Hematopoietic multipotent progenitor cell treated with erythropoietin and hydrocortisone succinate and interleukin-3 and kit ligand, for 17 days (in vitro differentiated cells): Measurements from ENCODE around the gene ARHGAP29.

ENCODE experiments used
- DNase-seq: peaks from one replicate; pipeline ENCODE4 v3.0.0-alpha.2; 2015; ENCODE audit warnings: low spot score

ARHGAP29 gene

DNA sequence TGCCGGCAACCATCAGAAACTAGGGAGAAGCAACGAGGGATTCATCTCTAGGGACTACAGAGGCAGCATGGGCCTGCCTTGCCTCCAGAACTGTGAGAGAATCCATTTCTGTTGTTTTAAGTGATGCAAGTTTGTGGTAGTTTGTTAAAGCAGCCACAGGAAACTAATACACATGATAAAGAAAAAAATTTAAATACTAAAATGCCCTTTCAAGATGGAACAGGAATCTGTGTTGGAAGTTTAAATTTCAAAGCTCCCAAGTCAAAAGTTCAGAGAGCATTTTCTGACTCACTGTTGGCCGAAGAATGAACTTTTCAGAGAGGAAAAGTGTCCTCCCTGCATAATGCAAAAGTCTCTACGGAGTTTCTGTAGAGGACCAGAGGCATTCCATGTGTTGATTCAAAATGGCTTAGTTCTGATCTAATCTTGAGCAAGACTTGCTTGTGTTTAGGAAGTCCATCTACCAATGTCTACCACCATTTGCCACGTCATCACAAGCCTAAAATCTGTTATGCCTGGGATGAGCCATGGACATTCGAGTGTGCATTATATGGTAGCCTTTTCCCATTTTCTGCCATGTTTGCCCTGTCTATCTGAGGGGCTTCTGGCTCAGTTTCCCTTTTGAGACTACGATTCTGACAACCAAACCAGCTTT, 22.4 kb upstream of the ARHGAP29 start:
- DNase-seq = no peak

DNA sequence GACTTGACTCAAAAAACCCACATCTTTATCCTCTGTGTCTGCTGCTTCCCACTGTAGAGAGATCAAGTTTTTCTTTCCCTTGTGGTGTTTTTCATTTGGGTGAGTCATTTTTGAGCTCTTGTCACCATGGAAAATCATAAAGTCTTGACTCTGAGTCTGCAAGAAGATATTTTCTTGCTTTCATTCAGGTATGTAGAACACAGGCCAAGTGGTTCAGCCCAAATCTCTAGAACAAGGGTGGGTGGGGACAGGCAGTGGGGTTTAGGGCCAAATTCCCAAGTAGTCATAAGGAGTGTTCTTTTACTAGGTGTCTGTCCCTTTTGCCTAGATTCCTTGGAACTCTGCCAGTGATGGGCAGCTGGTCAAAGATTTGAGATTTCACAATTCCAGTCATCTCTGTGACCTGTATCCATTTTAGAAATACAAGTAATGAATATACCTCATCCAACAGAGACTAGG, 21.5 kb upstream of the ARHGAP29 start:
- DNase-seq = no peak

DNA sequence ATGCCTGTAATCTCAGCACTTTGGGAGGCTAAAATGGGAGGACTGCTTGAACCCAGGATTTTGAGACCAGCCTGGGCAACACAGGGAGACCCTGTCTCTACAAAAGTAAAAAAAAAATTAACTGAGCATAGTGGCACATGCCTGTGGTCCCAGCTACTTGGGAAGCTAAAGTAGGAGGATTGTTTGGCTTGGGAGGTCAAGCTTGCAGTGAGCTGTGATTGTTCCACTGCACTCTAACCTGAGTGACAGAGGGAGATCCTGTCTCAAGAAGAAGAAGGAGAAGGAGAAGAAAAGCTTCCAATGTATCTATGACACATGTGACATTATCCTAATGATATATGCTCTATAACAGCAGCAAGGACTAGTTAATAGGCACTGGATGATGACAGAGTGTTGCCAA, 20.1 kb upstream of the ARHGAP29 start:
- DNase-seq = no peak

DNA sequence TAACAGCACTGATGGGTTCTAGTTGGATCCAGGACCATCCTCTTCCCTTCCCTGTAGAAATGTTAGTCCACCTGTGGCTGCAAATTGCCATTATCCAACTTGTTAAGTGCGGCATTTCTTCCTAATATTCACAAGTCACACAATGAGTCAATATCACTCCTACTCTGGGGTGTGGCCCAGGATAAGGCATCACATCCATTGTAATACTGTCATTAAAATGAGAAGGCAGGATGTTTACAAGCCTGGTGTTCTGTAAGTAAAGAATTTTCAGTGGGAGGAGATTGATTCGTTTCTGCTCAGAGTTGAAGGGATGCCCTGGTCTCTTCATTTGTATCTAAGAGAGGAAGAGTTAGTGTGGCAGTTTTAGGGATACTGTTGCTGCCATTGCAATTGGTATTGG, 18.1 kb upstream of the ARHGAP29 start:
- no peak for DNase-seq

DNA sequence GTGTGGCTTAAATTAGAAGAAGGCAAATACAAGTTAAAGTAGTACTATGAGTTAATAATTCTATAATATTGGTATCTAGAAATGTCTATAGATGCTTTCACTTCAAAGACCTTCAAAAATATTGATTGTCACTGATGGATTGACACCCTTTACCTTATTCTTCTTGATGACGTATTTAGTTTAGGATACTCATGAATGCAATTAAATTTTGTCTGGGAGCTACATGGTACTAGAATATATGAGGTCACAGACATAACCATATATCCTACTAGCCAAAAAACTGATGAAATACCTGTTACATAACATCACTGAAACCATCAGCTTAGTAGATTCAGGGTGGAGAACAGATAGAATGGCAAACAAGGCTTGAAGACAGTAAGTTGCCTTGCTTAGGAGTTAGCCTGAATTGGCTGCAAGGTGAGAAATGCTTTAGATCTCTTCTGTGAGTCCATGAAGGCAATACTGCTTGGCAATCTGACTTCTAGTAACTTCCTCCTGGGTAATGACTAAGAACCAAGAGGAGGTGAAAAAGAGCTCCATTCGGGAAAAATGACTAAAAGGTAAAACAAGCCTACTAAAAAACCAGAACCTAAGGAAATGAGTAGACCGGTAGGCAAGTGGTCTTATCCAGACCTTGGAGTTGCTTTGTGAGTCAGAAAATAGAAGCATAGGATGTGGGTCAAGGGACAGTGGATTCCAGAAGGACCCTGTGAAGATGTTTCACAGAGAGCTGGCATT, 16.9 kb upstream of the ARHGAP29 start:
- DNase-seq = no peak

DNA sequence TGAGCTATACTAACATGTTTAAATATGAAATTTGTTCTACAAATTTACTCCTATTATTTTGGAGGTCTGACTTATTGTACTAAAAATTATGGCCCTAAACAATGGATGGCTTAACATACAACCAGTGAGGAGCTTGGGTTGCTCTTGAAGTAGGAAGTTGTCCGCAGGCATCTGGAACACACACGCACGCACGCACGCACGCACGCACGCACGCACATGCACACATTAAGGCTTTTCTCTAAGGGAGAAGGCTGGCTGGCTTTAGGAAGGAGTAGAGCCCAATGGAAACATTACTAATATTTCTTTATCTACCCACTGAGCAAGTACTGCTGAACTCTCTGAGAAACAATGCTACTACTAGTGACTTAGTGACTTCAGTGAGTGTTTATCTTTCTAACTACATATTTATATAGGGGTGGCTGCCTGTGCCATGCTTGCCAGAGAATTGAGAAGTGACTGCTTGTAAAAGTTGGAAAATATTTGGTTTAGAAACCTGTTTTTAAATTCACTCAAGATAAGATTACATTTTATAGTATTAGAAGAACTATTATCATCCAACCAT, 16.2 kb upstream of the ARHGAP29 start:
- DNase-seq = no peak

DNA sequence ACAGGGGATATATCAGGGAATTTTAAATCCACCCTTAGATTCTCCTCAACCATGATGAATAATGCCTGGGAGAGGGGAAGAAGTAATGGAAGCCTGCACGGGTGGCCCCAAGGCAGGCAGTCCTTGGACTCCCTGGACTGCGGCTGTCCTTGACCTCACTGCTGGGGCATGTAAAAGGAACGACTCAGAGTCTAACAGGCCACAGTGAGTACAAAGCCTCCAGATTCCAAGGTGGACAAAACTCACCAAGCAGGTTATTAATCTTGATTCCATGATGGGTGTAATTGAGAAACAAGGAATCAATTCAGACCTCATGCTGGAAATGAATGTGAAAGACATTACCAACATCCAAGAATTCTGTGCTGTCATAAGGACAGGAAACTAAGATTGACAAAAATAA, 13.0 kb upstream of the ARHGAP29 start:
- no peak for DNase-seq

DNA sequence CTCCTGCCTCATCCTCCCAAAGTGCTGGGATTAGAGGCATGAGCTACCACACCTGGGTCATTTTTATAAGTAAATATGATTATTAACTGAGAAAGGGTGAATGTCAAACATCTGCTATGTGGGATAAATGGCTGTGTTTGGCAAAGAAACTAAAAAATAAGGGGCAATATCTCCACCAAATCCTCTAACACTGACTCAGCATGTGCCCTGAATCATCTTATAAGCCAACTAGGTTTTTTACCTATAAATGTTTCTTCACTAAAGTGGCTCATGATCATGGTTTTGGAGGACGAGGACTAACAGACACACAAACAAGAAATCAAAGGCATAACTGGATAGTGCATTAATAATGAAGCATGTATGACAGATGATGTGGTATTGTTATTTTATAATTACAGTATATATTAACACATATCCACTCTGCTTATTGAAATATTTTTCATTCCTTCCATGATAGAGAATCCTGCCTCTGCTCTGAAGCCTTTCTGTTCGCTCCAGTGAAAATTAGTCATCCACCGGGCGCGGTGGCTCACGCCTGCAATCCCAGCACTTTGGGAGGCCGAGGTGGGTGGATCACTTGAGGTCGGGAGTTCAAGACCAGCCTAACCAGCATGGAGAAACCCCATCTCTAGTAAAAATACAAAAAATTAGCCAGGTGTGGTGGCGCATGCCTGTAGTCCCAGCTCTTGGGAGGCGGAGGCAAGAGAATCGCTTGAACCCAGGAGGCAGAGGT, 11.7 kb upstream of the ARHGAP29 start:
- DNase-seq = no peak

DNA sequence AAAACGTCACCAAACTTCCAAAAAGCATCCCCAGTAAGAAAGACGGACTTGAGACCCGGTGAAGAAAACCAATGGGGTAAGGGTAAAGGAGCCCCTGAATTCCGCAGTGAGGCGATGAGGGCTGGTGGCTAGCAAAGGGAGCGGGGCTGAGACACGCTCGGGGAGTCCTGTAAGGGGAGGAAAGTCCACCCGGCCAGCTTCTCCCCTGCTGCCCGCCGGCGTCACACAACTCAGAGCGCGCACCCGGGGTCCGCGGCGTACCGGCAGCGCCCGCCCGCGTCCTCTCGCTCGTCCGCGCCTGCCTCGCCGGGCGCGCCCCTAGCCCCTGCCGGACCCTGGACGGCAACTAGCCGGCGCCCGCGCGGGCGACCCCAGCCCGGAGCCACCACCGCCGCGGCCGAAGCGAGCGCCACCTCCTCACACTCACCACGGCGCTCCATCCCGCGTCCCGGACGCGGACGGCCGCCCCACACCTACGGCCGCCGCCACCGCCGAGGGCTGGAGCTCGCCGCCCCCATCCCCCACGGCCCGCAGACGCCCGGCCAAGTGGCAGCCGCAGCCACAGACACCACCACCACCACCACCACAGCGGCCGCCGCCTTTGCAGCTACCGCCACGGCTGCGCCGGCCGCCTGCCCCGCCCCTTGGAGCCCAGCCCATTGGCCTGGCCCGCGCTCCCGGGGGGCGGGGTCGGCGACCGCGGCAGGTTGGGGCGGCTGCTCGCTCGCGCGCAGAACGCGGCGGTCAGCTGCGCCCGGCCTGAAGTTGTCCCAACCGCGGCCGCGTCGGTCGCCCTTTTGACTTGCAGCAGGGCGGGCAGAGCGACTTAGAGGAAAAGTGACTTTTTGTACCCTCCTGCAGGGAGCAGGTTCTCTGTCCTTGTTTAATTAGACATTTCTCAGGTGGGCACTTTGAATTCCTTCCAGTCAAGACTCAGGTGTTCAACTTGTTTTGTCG, 10.0 kb upstream of the ARHGAP29 start:
- no peak for DNase-seq

DNA sequence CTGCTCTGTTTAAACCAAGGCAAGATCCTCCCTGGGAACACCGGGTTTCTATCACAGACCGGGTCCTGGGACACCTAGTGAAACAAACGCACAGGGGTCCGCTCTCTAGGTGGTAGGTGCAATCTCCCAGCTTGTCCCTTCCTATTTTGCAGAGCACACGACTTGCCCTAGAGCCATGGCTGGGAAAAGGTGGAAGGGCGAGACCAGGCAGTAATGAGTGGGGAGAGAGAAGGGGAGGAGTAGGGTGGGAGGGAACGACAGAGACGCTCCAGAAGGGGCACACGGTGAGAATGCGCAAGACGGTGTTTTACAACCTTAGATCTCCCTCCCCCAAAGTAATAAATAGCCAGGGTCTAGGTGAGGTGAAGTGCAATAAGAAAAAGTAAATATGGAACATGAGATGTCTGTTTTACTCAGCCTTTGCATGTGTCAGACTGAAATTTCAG, 9.3 kb upstream of the ARHGAP29 start:
- no peak for DNase-seq

DNA sequence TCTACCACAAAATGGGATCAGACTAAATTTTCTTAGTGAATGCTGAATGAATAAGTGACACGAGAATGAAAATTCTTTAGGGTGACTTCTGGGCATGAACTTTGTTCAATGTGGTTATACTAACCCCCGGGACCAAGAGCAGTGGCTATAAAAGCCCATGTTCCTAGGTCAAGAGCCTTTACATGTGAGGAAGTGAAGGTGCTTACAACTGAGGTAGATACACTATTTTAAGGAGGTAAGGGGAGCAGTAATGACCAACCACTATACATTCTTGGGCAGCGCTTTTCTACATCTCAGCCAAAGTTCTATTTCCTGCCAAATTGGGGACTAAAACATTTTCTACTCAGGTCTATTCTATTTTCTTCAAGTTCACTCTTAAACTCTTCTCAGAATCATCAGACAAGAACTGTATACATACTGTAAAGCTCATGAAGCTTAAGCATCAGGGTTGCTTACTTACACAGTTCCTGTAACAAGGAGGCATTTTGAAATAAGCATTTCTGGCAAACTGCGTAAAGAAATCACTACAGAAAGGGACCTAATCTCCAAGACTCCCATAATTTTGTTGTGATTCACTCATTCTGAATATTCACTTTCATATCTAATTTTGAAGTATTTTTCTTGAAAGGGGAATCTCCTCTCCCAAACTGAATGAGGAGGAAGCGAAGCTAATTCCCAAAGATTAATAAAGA, 8.5 kb upstream of the ARHGAP29 start:
- no peak for DNase-seq

DNA sequence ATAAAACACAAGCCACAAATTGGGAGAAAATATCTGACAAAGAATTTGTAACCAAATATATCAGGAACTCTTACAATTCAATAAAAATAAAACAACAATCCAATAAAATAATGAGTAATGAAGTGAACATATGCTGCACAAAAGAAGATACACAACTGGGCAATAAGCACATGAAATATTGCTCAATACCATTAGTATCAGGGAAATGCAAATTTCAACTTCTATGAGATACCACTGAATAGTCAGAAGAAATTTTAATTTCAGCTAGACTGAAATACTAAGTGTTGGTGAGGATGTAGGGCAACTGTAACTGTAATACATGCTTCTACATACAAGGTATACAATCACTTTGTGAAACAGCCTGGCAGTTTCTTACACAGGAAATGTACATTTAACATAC, 7.4 kb upstream of the ARHGAP29 start:
- DNase-seq = no peak

DNA sequence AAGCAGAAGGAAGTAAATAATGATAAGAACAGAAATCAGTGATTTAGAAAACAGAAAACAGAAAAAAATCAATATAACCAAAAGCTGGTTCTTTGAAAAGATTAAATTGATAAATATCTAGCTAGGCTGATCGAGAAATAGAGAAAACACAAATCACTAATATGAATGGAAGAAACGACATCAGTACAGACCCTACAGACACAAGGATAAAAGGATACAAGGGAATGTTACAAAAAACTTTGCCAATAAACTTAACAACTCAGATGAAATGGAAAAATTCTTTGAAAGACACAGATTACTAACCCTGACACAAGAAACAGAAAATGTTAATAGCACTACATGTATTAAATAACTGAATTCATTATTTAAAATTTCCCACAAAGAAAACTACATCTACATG, 6.3 kb upstream of the ARHGAP29 start:
- no peak for DNase-seq

DNA sequence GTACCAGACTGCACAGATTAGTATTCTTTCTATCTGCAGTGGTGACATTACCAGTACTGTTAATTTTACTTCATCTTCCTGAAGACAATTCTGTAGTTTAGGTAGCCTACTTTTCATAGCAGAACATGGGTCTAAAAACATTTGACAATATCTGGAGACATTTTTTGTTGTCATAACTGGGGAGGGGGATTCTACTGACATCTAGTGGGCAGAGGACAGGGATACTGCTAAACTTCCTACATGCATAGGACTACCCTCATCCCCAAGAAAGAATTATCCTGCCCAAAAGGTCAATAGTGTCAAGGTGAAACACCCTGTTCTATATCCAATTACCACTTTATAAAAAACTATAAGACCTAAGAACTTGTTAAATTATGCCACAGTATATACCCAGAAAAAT, 3.4 kb upstream of the ARHGAP29 start:
- DNase-seq = no peak

DNA sequence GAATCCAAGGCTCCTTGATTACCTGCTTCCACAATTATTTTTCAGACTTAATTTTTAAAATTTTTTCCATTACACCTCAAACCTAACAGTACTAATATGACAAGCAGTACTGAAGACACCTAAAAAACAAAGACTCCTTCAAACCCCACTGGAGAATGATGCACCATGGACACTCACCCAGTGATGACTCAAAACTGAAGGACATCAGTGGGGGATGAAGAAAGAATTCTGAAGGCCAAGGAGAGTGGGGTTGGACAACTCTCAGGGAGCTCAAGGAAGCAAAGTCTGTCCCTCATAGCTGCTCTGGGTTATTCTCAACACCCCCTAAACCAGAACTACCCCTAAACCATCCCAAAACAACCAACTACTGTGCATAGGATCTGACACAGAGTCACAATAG, 2.4 kb upstream of the ARHGAP29 start:
- DNase-seq = no peak

DNA sequence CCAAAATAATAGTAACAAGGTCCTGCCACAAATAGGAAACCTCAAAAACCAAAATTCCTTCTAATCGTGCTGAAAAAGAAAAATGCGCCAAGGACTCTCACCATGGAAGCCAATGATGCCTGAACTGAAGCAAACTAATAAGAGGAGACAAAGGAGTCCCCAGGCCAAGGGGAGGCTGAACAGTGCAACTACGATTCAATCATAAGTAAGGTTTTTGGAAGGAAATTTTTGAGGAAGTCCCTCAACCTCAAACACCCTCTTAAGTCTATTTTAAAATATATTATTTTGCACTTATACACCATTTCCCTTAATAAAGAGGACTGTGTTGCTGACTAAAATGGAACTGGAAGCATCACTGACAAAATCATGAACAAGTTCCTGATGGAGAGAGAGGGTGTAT, 1.7 kb upstream of the ARHGAP29 start:
- DNase-seq = no peak

DNA sequence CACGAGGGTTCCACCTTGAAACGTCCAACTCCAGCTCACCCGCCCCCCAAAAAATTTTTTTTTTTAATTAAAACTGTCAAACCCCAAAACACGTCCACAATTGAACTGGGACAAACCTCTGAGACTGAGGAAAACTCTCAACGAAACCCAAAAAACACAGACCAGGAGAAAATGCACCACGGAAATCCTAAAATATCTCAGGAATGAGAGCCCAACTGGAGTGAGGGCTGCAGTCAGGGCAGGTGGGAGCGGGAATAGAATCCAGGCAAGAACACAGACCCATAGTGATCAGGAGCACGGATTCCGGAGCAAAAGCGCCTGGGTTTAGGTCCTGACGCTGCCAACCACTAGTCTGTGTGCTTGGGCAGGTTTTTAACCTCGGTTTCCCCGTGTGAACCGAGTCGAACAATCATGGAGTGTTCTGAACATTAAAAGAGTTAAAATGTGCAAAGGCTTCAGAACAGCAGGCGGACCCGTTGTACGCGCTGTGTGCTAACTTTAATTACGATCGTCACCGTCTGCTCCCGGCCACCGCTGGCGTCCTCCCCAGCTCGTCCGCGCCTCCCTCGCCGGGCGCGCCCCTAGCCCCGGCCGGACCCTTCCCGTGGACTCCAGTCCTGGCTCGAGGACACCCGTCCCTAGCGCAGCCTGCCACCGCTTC, 624 bp downstream of the ARHGAP29 start:
- no peak for DNase-seq

DNA sequence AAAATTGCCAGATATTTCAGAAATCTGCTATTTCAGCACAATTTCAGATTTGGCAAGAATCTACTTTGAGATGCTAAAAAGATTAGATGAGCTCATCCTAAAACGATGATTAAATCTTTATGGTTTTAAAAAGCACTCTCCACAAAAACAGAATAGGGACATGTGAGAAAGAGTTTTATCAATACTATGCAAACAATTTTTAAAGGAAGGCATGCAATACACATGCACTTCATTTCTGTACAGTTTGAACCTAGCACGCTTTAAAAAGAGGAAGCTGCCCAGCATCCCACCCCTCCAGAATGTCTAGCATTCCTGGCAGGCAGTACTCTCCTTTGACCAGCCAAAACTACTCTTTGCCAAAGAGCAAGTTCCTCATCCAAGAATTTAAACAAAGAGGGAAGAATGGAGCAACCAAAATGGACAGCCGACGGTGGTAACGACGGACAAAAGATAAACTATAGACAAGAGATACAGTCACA, 1.3 kb downstream of the ARHGAP29 start:
- DNase-seq = no peak

DNA sequence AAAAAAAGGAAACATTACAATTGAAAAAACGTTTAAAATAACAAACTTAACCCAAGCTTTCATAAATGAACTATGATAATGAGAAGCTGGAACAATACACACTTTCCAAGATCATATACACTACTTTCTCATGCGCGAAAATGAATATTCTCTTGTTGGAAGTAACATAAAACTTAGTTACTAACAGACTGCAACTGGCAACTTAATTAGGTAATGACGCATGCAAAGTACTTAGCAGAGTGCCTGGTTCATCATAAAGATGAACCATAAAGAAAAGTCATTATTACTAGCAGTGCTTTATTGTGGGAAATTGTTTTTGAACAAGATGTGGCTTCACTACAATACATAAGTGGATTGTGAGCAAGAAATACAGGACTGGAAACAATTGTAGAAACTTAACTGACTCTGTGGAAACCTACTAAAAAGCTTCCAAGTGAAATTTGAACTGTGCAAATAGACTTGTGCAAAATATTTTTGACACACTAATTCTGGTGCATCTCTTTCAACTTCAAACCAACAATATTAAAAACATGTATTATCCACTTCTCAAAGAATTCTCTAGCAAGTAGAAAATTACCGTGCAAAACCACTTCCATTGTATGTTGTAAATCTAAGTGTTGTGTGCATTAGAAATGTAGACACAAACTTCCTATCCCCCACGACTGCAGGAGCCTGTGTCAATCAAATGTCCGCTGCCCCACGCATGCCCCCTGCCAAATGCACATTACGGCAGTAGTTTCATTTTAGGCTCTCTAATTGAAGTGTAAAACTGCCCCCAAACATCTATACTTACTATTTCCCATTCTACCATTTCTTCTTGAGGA, 2.0 kb downstream of the ARHGAP29 start:
- DNase-seq = no peak
